ENCODE measurements around the gene TMEM259. TPM values are rescaled to one million over a fixed set of nuclear protein-coding genes. Genes with fewer than 3 reads are reported as not detected.

The TMEM259 gene
- total and polyA plus RNA-seq, 3 donors from 2014 or later: 164 to 405 (median 339) TPM

- Histone ChIP-seq H3K4me3 (no peak overlapping the region), H3K4me1 (peaks cover 16% of the 10 kb centered on the region), H3K27me3 (no peaks in the 10 kb centered on the region), H3K27ac (no peak overlapping the region), H3K36me3 (ENCODE audit: low read depth, missing control alignments) (no peaks in the 10 kb centered on the region), H3K9me3 (no peaks in the 10 kb centered on the region)
- intact Hi-C loops (cut with DNase I; ENCODE audit: low total_unique reads): no loop called here
- no peak for DNase-seq
- TF ChIP-seq POLR2A (IDR thresholded peaks at IDR 0.05): no peak
- TF ChIP-seq CTCF (IDR thresholded peaks at IDR 0.05): no peak
- 87 to 96% methylated on average over 21 to 28 of the region's 29 CpGs for WGBS, 2 donors
Observed at GRCh38 chr19:1035998-1036621, 15.2 kb upstream of the TMEM259 start.

GRCh38 chr19:1032264-1032867 is 11.4 kb upstream of the TMEM259 start:
- WGBS, 2 donors: 85 to 90% methylated on average over 20 of the region's 20 CpGs
- no peaks in the 10 kb centered on the region for H3K9me3 ChIP-seq
- intact Hi-C loops (cut with DNase I; ENCODE audit: low total_unique reads): no loop called here
- no peaks in the 10 kb centered on the region for H3K36me3 ChIP-seq (ENCODE audit: low read depth, missing control alignments)
- DNase-seq: no peak
- H3K4me3 ChIP-seq: no peak overlapping the region
- TF ChIP-seq POLR2A (IDR thresholded peaks at IDR 0.05) (no peak), CTCF (IDR thresholded peaks at IDR 0.05) (no peak)
- H3K4me1 ChIP-seq: peaks cover 10% of the 10 kb centered on the region
- H3K27ac ChIP-seq: no peak overlapping the region
- H3K27me3 ChIP-seq: no peaks in the 10 kb centered on the region

GRCh38 chr19:1028062-1028926 is 7.4 kb upstream of the TMEM259 start:
- Histone ChIP-seq H3K36me3 (ENCODE audit: low read depth, missing control alignments) (no peaks in the 10 kb centered on the region), H3K4me1 (peaks cover 11% of the 10 kb centered on the region), H3K9me3 (no peaks in the 10 kb centered on the region), H3K27me3 (no peaks in the 10 kb centered on the region), H3K4me3 (peak overlapping the region; percentile 61 to 64), H3K27ac (peak overlapping the region; percentile 75 to 89)
- WGBS, 2 donors: 1 to 8% methylated on average over 7 to 51 of the region's 58 CpGs
- intact Hi-C loops (cut with DNase I; ENCODE audit: low total_unique reads): no loop called here
- peak; percentile 66 for DNase-seq
- TF ChIP-seq CTCF (IDR thresholded peaks at IDR 0.05) (no peak), POLR2A (IDR thresholded peaks at IDR 0.05) (no peak)

- Histone ChIP-seq H3K36me3 (ENCODE audit: low read depth, missing control alignments) (no peaks in the 10 kb centered on the region), H3K9me3 (no peaks in the 10 kb centered on the region), H3K27ac (peak overlapping the region; percentile 75 to 89), H3K4me3 (peak overlapping the region; percentile 61 to 64), H3K27me3 (no peaks in the 10 kb centered on the region), H3K4me1 (peaks cover 15% of the 10 kb centered on the region)
- DNase-seq: no peak
- 0 to 8% methylated on average over 10 to 12 of the region's 16 CpGs for WGBS, 2 donors
- TF ChIP-seq POLR2A (IDR thresholded peaks at IDR 0.05) (no peak), CTCF (IDR thresholded peaks at IDR 0.05) (no peak)
- intact Hi-C loops (cut with DNase I; ENCODE audit: low total_unique reads): no loop called here
Observed at GRCh38 chr19:1027650-1028061, 6.7 kb upstream of the TMEM259 start.
